SU-DHL-6 (cell line): ENCODE measurements around the gene MND1.

Source experiments
- H2AFZ ChIP-seq: fragments of 200-600 bp; sonication (generic); 2 replicates; pipeline ENCODE4 v1.6.1; 2014; ENCODE audit warnings: low read depth, mild to moderate bottlenecking, moderate library complexity, mixed read lengths, antibody characterized with exemption, low read length; ENCODE audit not compliant: severe bottlenecking
- H3F3A ChIP-seq: fragments of 200-600 bp; shearing (Covaris generic); 2 replicates; pipeline ENCODE4 v1.6.0; 2016; ENCODE audit warnings: antibody characterized with exemption, mild to moderate bottlenecking; ENCODE audit not compliant: insufficient read depth
- H3K27ac ChIP-seq: fragments of 200-600 bp; sonication (generic); 2 replicates; pipeline ENCODE4 v1.5.1; 2016; ENCODE audit warnings: low read depth, mild to moderate bottlenecking, low read length, moderate library complexity, mixed read lengths
- H3K27me3 ChIP-seq: fragments of 200-600 bp; sonication (generic), shearing (Covaris generic); 2 replicates; pipeline ENCODE4 v1.6.0; 2014; ENCODE audit warnings: mild to moderate bottlenecking, low read length
- H3K36me3 ChIP-seq: fragments of 200-600 bp; sonication (generic); 2 replicates; pipeline ENCODE4 v1.6.1; 2014; ENCODE audit warnings: mild to moderate bottlenecking, low read length, mixed read lengths
- H3K4me2 ChIP-seq: fragments of 300-600, 200-600 bp; shearing (Covaris generic), sonication (generic); 2 replicates; pipeline ENCODE4 v1.6.0; 2014; ENCODE audit warnings: low read length, low read depth, mild to moderate bottlenecking; ENCODE audit not compliant: poor library complexity, severe bottlenecking
- H3K4me3 ChIP-seq: fragments of 200-600 bp; sonication (generic); 2 replicates; pipeline ENCODE4 v1.5.1; 2014; ENCODE audit warnings: antibody characterized with exemption, low read length, mild to moderate bottlenecking, mixed read lengths; ENCODE audit not compliant: insufficient read depth, poor library complexity, severe bottlenecking
- H3K79me2 ChIP-seq: fragments of 200-600 bp; sonication (generic); 2 replicates; pipeline ENCODE4 v1.6.1; 2014; ENCODE audit warnings: mild to moderate bottlenecking, low read length, moderate library complexity; ENCODE audit not compliant: insufficient read depth
- H3K9ac ChIP-seq: fragments of 200-600 bp; sonication (generic); 2 replicates; pipeline ENCODE4 v1.7.0; 2014; ENCODE audit warnings: mild to moderate bottlenecking, low read length
- H3K9me2 ChIP-seq: fragments of 200-600 bp; sonication (generic); replicated peaks from 2 replicates; pipeline ENCODE4 v1.6.1; 2014; ENCODE audit warnings: low read length; ENCODE audit not compliant: insufficient read depth
- H3K9me3 ChIP-seq: fragments of 200-600 bp; sonication (generic); 2 replicates; pipeline ENCODE4 v1.6.1; 2014; ENCODE audit warnings: low read length, mixed read lengths; ENCODE audit not compliant: insufficient read depth
- H4K20me1 ChIP-seq: fragments of 200-600 bp; sonication (generic); 2 replicates; pipeline ENCODE4 v1.6.1; 2014; ENCODE audit warnings: low read depth, mild to moderate bottlenecking, antibody characterized with exemption, low read length, moderate library complexity, mixed read lengths
- EZH2phosphoT487 ChIP-seq: fragments of 200-600 bp; sonication (generic), shearing (Covaris generic); conservative IDR thresholded peaks from 2 replicates; pipeline ENCODE4 v1.6.1; 2018; ENCODE audit warnings: mild to moderate bottlenecking, antibody characterized with exemption, low read length, moderate library complexity, mixed read lengths
- TF ChIP-seq, protein P1 (sequence below): fragments of 200-600 bp; sonication (generic); IDR thresholded peaks from one replicate; pipeline ENCODE4 v1.5.1; 2017; ENCODE audit warnings: antibody characterized with exemption, mild to moderate bottlenecking, low read length, moderate library complexity; ENCODE audit not compliant: insufficient read depth, poor library complexity, severe bottlenecking

Gene MND1

DNA sequence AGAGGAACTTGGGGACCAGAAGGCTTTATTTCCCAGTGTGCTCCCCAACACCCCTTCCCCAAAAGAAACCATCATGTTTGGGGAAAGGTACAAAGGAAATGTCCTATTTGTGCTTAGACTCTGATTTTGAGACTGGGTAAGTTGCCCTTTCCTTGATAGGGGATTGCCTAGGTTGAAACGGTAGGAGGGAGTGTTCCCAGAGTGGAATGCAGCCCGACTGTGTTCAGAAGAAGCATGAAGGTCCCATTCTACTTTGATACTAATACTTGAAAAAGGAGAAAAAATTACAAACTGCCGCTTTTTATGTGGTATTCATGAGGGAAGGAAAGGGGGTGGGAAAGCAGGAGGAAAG lies 89.2 kb downstream of the MND1 start:
- H3K9me2 ChIP-seq: no peaks in the 10 kb centered on the region
- no peaks in the 10 kb centered on the region for H3K27me3 ChIP-seq
- peak overlapping the region; percentile 39 for H3K4me3 ChIP-seq
- TF ChIP-seq, protein P1, sequence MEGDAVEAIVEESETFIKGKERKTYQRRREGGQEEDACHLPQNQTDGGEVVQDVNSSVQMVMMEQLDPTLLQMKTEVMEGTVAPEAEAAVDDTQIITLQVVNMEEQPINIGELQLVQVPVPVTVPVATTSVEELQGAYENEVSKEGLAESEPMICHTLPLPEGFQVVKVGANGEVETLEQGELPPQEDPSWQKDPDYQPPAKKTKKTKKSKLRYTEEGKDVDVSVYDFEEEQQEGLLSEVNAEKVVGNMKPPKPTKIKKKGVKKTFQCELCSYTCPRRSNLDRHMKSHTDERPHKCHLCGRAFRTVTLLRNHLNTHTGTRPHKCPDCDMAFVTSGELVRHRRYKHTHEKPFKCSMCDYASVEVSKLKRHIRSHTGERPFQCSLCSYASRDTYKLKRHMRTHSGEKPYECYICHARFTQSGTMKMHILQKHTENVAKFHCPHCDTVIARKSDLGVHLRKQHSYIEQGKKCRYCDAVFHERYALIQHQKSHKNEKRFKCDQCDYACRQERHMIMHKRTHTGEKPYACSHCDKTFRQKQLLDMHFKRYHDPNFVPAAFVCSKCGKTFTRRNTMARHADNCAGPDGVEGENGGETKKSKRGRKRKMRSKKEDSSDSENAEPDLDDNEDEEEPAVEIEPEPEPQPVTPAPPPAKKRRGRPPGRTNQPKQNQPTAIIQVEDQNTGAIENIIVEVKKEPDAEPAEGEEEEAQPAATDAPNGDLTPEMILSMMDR: no peak
- TF ChIP-seq EZH2phosphoT487: no peak
- H3K27ac ChIP-seq: peak overlapping the region; percentile 96
- H4K20me1 ChIP-seq: no peaks in the 10 kb centered on the region
- no peaks in the 10 kb centered on the region for H3K36me3 ChIP-seq
- H3K9me3 ChIP-seq: no peaks in the 10 kb centered on the region
- H3K79me2 ChIP-seq: no peaks in the 10 kb centered on the region
- peaks cover 64% of the 10 kb centered on the region for H3F3A ChIP-seq
- H3K9ac ChIP-seq: peak overlapping the region; percentile 55
- no peak overlapping the region for H2AFZ ChIP-seq
- peak overlapping the region; percentile 85 for H3K4me2 ChIP-seq

DNA sequence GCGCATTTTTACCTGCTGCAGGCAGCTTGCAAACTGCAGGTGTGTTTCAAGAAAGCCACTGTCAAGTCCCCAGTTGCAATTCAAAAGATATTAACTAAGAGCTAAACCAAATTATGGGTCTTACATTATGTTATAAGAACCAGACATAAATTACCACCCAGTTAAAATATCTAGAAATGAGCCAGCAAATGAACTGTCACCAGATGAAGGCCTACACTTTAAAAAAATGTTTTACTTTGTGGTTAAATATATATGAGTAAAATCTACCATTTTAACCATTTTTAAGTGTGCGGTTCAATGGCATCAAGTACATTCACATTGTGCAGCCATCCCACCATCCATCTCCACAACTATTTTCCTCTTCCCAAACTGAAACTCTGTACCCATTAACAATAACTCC lies 89.7 kb downstream of the MND1 start:
- H3F3A ChIP-seq: peaks cover 69% of the 10 kb centered on the region
- H3K27me3 ChIP-seq: no peaks in the 10 kb centered on the region
- no peaks in the 10 kb centered on the region for H4K20me1 ChIP-seq
- H3K9me3 ChIP-seq: no peaks in the 10 kb centered on the region
- H3K27ac ChIP-seq: peak overlapping the region; percentile 96
- no peaks in the 10 kb centered on the region for H3K79me2 ChIP-seq
- no peaks in the 10 kb centered on the region for H3K36me3 ChIP-seq
- peak overlapping the region; percentile 85 for H3K4me2 ChIP-seq
- no peaks in the 10 kb centered on the region for H3K9me2 ChIP-seq
- no peak for TF ChIP-seq EZH2phosphoT487
- H3K4me3 ChIP-seq: no peak overlapping the region
- peak overlapping the region; percentile 55 for H3K9ac ChIP-seq
- no peak overlapping the region for H2AFZ ChIP-seq

DNA sequence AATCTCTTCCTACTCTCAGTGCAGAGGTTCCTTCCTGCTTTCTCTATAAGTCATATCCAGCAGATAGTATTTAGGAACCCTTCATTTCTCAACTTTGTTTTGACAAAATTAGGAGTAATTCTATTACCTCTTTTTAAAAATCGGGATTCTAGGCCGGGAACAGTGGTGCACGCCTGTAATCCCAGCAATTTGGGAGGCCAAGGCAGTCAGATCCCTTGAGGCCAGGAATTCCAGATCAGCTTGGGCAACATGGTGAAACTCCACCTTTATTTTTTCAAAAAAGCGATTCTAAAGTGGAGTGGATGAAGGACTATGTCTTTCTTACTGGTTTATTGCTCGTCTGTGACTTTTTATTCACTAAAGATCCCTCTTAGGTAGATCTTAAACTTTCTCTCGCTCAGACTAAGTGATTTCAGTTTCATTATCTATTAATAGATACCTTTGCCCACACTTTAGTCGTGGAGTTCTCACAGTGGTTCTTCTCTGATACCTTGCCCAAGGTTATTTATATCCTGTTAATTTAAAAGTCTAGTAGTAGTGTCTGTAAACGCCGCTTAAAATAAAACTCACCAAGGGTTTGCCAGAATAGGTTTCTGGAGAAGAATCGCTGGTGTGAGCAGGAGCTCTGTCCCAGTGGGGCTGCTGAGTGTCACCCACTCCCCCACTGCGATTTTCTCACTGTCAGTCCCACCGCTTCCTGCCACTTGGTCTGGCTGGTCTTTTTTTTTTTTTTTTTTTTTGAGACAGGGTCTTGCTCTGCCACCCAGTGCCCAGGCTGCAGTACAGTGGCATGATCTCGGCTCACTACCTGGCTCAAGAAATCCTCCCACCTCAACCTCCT lies 94.6 kb downstream of the MND1 start:
- no peak overlapping the region for H2AFZ ChIP-seq
- peak overlapping the region; percentile 47 for H3K4me3 ChIP-seq
- no peaks in the 10 kb centered on the region for H3K79me2 ChIP-seq
- no peaks in the 10 kb centered on the region for H3K36me3 ChIP-seq
- no peak for TF ChIP-seq EZH2phosphoT487
- TF ChIP-seq, protein P1: peak; percentile 27
- no peaks in the 10 kb centered on the region for H3K9me3 ChIP-seq
- no peaks in the 10 kb centered on the region for H3K27me3 ChIP-seq
- H3K9me2 ChIP-seq: no peaks in the 10 kb centered on the region
- H3F3A ChIP-seq: peaks cover 56% of the 10 kb centered on the region
- peak overlapping the region; percentile 86 for H3K4me2 ChIP-seq
- H3K9ac ChIP-seq: peak overlapping the region; percentile 58
- H4K20me1 ChIP-seq: no peaks in the 10 kb centered on the region
- H3K27ac ChIP-seq: peak overlapping the region; percentile 95

DNA sequence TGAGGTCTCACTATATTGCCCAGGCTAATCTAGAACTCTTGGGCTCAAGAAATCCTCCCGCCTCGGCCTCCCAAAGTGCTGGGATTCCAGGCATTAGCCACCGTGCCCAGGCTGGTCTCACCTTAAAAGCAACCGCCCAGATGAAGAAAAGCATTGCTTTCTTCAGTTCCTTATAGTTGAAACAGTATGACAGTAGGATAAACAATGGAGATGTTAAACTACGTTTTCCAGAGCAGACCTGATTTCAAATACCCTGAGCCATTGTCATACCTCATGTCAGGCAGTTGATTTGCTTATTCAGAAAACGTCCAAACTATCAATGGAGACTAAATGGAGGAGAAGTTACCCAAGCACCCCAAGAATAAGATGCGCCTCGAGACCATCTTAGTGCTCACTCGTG lies 95.3 kb downstream of the MND1 start:
- no peaks in the 10 kb centered on the region for H3K9me2 ChIP-seq
- no peaks in the 10 kb centered on the region for H3K27me3 ChIP-seq
- peaks cover 50% of the 10 kb centered on the region for H3F3A ChIP-seq
- no peaks in the 10 kb centered on the region for H3K9me3 ChIP-seq
- no peaks in the 10 kb centered on the region for H4K20me1 ChIP-seq
- TF ChIP-seq EZH2phosphoT487: no peak
- TF ChIP-seq, protein P1: no peak
- peak overlapping the region; percentile 95 for H3K27ac ChIP-seq
- peak overlapping the region; percentile 28 for H3K4me3 ChIP-seq
- peak overlapping the region; percentile 71 for H2AFZ ChIP-seq
- H3K9ac ChIP-seq: peak overlapping the region; percentile 58
- H3K4me2 ChIP-seq: peak overlapping the region; percentile 86
- H3K79me2 ChIP-seq: no peaks in the 10 kb centered on the region
- no peaks in the 10 kb centered on the region for H3K36me3 ChIP-seq
